Activated gamma-delta T cell (primary cell): ENCODE results near the gene SLC6A1.

Source experiments
- DNase-seq: peaks from one replicate; lab custom pipeline; 2025; lab: John Stamatoyannopoulos, UW

Gene SLC6A1

DNA sequence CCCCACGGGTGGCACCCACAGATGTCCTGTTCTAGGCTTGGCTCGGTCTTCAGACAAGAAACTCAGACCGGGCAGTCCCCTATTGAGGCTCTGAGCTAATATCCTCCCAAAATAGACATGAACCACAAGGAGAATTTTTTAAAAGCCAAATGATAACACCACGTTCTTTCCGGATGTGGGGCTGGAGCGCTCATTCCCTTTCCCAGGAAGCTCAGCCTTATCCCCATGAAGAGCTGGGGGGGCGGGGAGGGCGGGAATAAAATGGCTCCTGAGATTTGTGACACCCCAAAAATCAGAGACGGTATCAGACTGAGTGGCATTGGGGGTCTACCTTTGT is 1.1 kb downstream of the SLC6A1 start:
- DNase-seq, result no peak

DNA sequence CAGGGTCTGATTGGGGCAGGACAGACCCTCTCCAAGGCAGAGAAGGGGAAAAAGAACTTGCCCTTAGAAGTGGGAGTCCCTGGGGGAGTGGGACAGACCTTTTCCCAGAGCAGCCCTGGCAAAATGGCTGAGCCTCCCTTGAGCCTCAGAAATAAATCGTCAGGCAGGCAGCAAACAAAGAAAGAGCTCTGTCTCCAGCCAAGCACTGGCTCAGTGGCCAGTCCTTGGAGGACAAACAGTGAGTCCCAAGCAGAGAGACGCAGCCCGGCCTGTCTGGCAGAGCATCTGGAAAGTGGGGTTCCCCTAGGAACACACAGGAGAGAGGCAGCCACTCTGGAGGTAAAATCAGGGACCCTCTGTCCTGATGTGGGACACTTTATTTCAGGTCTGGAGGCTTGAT is 1.8 kb downstream of the SLC6A1 start:
- DNase-seq, result no peak

DNA sequence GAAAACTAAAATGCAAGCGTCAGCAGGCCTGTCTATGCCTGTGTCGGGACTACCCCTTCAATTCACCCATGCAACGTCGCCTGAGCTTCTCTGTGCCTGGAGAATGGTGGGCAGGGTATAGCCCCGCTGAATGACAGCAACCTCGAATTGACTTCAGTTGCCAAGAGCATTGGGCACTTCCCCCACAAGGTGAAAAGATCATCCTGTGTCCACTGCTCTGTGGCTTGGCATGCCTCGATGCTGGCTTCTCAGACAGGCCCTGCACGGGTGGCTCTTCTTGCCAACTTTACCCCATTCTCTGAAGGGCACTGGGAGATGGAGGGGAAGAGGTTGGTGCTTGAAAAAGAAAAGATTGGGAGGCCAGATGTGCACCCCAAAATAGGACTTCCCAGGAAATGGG is 3.3 kb downstream of the SLC6A1 start:
- DNase-seq, result no peak

DNA sequence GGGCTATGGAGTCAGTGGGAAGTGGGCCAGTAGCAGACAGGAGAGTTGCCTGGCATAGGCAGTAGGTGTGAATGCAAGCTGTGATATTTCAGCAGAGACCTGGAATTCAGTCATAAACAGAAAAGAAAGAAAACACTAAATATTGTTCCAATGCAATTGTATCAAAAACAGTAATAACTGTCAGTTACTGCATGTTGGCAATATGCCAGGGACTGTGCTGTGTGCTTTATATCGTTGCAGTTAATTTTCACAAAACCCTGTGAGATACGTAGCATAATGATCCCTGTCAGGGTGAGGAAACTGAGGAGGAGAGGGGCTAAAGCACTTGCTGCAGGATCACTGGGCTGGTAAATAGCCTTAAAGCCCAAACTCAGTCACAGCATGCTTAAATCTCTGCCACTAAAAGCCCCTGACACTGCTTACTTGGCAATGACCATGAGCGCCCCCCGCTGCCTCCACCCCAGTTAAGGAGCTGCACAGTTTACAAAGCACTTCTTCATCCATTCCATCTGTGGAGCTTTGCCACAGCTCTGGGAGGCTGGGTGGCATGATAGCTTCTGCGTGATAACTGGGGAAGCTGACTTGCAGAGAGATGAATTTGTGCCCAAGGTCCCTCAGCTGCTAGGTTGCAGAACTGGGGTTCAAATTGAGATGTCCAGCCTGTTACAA is 3.9 kb downstream of the SLC6A1 start:
- DNase-seq, result no peak

DNA sequence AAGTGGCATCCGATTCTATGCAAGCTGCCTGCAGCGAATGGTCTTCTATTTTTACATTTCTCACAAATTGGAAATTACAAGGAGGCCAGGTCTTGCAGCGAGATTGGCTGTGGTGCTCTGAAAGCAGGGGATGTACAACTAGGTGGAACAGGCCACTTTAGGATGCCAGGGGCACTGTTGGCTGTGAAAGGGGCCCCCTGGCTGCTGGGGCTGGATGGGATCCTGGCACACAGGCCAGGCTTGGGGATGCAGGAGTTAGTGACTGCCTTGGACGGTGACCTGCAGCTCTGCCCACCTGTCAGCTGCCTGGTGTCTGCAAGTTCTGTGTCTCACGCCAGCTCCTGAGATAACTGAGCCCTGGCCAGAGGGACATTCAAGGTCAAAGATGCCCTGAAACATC is 4.6 kb downstream of the SLC6A1 start:
- no peak for DNase-seq

DNA sequence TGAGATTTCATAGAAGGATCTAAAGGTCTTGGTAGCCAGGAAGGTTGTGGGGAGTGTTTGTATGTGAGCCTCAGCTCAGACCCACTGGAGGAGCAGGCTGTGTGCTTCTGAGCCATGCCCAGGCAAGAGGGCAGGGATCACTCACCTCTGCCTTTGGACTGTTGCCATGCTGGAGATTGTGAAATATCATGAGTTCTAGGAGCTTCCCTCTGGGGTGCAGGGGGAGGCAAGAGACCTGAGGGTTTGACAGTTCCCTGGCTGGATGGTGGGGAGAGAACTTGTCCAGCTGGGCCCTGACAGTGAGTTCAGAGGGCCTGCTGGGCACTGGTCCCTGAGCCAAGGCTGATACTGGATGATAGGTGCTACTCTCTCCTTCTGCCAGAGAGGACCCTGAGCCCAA is 6.0 kb downstream of the SLC6A1 start:
- DNase-seq, result no peak

DNA sequence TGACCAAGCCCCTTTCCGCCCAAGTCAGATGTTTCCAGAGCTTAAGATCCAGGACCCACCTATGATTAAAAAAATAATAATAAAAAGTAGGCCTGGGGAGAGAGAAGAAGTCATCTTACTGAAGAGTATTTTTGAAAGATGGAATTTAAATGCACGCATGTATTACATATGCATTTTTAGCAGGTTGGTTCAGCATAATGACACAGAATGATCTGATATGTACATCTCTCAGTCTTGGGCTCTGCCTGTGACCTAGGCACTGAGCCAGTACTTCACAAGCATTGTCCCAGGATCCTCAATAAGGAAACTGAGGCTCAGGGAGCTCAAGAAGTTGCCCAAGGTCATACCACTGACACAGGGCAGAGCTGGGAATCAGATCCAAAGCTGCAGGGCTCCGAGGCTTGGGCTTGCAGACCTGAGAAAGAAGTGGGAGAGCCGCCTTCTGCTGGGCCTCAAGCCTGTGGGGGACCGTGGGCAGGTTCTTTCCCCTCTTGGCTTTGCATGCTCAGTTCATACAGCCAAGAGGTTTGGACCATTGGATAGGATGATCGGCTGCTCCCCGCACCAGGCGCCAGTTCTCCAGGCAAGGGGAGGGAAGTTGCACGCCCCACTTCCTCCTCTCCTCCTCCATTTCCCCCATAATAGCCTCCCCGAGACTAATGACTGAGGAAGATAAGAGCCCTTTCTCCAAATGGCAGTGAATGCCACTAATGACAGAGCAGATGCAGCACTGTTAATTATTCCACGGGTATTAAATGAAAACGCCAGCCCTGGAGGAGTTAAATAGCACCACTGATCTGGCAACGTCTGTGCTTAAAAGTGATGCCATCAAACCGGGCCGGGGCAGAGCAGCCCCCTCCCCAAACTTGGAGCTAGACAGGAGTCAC is 6.9 kb downstream of the SLC6A1 start:
- no peak for DNase-seq

DNA sequence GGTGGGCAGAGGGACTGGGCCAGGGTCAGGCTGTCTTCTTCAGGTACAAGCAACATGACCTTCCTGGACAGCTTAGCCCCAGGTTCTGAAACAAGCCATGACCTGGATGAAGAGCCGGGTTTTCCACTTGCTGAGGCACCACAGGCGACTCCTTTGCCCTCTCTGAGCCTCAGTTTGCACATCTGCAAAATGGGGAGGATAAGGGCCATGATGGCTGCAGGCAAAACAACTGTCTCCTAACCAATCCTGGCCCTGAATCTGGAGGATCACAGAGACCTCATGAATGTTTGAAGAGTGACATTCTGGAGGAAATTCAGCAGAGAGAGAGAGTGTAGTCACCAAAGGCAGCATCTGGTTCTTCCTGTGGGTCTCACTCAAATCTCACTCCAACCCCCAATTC is 8.0 kb downstream of the SLC6A1 start:
- DNase-seq, result no peak

DNA sequence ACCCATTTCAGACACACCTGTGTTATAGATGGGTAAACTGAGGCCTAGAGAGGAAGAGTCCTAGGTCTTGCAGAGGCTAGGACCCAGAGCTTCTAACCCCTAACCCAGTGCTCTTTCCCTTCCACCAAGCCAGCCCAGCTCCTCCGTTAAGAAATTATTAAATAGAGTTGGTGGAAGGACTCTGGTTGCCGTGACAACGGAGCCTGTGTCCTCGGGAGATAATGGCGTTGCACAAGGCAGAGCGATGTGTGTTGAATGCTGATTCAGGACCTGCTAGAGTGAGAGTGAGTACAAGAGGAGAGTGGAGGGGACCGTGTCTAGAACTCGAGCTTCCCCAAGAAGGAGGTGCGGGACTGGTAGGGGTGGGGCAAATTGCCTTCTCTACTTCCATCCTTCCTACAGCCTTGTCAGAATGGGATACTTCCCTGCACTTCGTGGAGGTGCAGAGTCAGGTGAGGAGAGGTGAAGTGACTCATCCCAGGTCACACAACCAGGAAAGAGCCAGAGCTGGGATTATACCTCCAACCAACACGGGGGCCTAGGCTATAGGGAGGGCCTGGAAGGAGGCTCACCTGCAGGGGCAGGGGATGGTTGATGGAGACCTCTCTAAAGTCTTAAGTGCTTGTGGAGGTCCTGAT is 8.6 kb downstream of the SLC6A1 start:
- DNase-seq, result no peak

DNA sequence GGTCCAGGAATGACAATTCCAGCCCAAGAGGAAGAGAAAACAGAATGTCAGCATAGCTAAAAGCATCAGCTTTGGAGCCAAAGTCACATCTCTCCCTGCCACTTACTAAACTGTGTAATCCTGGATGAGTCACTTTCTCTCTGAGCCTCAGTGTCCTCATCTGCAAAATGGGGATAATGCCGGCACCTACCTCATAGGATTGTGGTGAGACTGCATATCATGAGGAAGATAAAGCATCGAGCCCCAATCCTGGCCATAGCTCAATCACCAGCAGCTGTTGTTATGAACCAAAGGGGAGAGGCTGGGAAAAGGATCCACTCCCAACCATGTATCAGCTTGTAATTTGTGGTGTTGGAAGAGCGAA is 9.1 kb downstream of the SLC6A1 start:
- DNase-seq, result no peak

DNA sequence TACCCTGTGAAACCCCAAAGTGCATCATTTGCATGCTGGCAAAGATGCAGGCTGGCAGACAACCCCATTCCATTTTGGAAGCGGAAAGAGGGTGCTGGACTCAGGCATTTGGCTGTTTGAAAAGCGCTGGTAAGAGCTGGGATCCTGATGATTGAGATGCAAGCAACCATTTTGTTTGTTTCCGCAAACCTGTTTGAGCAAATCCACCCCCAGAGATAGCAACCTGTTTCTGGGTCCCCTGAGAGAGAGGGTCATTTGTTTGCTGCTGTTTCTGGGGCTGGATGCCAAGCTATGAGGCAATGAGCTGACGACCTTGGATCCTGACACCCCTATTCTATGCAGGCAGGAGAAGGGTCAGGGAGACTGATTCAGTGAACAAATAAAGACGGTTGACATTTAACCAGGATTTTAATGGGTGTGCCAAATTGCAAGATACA is 9.8 kb downstream of the SLC6A1 start:
- DNase-seq, result no peak

DNA sequence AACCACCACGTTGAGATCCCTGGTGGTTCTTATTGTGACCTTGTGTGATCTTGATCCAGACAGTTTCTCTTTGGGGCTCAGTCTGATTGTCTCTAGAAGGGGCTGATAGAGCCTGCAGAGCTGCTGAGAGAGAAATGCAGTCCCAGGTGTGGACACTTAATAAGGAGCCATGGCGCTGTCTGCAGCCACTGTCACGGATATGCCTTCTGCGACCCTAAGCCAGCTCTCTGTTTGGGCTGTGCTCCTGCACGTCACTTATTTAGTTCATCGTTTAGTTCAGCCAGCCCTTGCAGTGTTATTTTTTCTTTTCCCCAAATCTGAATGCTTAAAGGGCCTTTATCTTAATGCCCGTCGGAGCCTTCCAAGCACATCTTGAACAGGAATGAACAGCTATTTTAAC is 12.0 kb downstream of the SLC6A1 start:
- no peak for DNase-seq

DNA sequence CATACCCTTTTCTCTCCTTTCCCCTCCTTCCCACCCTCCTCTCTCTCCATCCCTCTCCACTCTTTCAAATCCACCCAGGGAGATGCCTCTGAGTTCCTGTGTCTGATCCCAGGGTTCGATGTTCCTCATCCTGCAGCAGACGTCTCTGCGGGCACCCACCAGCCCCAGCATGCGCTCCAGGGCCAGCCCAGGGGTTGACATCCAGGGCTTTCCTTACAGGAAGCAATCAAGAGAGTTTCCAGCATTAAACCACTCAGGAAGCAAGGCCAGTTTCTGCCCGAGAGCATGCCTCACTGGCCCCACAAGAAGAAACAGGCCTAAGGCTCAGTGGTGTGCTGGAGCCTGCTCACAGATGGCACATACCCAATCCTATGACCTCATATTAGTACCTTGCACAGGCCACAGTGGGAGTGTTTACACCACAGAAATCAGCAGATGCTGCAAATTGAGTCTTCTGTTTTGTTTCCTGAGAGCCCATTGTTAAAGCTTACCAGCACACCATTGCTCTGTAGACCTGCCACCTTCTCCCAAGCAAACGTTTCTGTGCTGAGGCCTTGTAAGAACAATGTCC is 13.2 kb downstream of the SLC6A1 start:
- DNase-seq, result no peak

DNA sequence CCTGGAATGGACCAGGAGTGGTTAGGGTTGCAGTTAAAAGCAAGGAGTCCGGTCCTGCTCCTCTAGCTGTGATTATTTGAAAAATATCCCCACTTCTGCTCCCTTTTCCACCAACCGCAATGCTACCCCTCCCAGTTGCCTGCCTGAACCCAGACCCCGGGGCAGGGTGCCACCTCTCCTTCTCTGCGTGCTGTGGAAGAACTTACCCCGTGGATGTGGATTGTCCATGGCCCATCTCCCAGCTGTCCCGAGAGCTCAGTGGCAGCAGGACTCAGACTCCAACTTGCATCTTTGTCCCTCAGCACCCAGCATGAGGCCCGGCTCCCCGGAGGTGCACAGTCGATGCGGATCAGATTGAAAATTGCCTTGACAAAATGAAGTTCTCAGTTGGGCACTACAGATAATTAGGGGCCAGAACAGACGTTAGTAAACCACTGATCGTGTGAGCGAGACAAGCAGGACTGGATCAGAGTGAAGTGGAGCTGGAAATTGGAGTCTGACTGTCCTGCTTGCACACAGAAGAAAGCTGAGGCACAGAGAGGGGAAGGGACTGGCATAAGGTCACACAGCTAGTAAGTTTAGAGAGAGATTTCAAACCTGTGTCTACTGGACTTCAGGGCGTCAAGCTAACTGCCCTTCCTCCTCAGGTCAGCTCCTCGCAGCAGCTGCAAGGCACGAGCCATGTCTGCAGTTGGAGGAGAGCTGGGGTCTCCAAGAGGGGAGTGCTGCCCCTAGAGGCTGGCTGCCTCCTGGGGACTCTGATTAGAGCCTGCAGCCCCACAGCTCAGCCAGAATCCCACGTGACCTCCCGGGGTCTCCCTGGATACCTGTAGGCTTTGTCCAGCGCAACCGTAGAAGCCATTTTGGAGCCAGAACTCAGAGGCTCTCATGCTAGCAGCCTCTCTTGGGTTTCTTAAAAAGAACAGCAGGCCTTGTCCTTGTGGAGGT is 14.7 kb downstream of the SLC6A1 start:
- DNase-seq, result no peak

DNA sequence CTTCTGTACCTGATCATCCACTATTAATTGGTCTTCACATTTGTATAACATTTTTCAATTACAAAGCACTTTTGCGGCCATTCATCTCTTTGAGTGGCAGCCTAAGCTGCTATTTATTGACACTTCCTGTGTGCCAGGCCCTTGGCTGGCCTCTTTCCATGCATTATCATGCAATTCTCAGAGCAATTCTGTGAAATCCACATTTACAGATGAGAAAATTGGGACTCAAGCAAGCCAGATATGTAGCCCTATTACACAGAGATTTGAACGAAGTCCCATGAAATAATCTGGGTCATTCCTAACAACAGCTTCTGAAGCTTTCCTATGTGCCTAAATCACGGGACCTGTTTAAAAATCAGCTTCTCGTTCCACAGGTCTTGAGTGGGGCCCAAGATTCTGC is 17.4 kb downstream of the SLC6A1 start:
- no peak for DNase-seq

DNA sequence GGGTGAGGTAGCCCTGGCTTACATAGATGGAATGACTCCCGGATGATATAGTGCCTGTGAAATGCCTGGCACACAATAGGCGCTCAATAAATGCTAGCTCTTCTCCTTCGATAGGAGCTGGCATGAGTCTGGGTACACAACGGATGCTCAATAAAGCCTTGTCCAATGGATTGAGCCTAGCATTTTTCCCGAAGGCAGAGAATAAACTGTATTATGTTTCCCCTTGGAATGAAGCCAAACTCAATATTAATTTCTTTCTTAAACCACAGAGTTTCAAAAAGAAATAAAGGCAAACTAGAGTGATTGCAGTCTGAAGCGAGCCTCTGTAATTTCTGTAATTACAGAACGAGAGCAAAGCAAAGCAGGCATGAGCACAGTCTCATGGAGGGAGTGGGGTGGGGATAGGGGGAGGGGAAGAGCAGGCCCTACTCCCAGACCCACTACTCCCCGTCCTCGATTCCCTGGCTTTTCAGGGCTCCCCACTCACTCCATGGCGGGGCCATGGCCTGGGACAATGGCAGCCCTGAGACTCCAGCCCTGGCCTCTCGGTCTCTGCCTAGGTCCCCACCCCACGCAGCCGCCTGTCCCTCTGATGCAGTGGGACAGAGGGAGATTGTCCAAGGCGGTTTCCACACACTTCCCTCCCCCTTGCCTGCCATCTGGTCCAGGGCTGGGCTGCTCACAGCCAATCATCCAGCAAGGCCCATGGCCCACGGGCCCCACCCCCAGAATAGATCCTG is 18.0 kb downstream of the SLC6A1 start:
- DNase-seq, result no peak

DNA sequence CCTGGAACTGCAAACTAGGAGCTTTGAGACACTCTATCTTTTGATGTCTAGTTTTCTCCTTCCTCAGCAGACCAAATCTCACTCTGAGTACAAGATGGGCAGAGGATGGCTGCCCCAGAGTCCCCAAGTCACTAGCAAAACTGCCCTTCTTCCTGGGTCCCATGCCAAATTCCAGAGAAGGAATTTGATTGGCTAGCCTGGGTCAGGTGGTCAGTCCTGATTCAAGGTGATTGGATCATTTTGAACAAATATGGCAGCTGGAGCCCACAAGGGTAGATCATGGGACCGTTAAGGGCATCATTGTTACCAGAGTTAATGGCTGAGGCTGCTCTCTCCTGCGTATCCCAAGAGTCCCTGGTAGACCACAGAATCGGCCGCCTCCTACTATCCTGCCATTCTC is 21.7 kb downstream of the SLC6A1 start:
- DNase-seq, result no peak

DNA sequence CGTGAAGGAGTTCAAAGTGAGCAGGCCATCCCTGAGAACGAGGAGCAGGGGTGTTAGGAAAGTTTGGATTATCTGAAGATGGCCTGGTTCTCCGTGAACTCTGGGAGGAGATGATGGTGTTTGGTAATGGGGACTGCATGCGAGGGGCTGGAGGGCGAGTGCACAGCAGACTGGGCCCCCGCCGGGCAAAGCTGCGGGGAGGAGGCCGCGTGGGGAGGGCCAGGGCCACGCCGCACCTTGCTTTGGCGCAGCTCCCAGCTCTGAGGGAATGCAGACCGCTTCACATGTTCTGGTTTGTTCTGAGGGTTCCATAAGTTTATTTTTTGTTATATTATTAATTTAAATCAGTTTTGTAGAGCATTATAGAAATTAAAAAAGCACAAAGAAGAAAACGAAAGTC is 22.2 kb downstream of the SLC6A1 start:
- DNase-seq, result no peak

DNA sequence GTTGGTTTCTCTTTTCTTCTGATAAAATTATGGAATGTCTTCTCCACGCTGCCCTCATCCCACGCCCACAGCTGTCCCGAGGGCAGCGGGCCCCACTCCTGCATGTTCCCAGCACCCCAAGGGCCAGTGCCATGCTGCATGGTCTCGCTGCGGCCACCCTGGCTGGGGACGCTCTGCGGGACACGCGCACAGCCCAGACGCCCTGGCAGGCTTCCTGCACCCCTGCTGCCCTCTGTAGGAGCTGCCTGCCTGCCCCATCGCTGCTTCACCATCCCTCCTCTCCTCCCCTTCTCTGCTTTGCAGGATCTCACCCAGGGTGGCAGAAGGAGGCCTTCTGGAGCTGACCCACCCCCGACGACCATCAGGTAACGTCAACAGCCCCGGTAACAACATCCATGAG is 22.8 kb downstream of the SLC6A1 start:
- DNase-seq, result no peak

DNA sequence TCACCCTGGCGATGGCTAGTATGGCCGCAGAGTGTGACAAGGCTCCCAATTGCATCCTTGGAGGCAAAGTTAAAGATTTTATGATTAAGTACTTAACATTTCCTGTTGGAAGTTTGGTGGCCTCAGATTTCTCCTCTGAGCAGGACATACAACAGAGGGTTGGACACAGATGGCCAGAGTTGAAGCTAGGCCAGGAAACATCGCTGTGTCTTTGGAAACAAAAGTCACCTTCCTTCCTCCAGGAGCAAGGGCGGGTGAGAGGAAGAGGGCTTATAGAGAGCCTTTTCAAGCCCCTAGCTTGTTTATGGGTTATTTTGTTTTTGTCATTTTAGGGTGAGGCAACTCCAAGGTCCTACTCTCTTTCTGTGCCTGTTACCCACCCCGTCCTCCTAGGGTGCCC is 24.2 kb downstream of the SLC6A1 start:
- DNase-seq, result no peak
